Hypothalamus (tissue), 51 donors: ENCODE data around the gene ALCAM.
A peak's percentile ranks its signal among the peaks of the same experiment; 100 is the strongest.

Experiments used
- DNase-seq, 51 donors: peaks; one replicate each; lab custom pipeline; 2025; lab: John Stamatoyannopoulos, UW

ALCAM gene

DNA sequence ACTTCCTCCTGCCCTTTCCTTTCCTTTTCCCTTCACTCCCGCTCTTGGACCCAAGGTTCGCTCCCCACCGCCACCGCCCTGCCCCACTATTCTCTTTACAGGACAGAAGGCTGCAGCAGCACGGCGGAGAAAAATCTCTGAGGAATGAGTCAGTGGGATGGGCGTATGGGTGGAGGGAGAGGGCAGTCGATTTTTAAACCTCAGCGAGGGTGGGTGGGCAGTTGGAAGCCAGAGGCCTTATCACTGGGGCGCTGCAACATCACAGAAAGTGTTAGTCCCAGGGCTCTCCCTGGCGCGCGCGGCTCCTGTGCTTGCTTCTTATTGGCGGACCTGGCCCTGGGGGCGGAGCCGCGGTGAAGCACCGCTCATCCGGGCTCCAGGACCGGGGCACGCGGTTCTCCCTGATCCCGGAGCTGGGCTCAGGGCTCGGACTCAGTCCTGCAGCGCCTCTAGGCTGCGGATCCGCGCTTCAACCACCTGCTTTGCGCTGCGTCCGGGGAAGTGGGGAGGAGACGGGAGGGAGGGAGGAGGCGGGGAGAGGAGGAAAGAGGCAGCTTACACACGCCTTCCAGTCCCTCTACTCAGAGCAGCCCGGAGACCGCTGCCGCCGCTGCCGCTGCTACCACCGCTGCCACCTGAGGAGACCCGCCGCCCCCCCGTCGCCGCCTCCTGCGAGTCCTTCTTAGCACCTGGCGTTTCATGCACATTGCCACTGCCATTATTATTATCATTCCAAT is at the start of gene ALCAM:
Gene ALCAM, plus strand, starts transcription at position 584 of the 737 bp plus-strand sequence.
- peak; percentile 63 to 99 (median 96) for DNase-seq

DNA sequence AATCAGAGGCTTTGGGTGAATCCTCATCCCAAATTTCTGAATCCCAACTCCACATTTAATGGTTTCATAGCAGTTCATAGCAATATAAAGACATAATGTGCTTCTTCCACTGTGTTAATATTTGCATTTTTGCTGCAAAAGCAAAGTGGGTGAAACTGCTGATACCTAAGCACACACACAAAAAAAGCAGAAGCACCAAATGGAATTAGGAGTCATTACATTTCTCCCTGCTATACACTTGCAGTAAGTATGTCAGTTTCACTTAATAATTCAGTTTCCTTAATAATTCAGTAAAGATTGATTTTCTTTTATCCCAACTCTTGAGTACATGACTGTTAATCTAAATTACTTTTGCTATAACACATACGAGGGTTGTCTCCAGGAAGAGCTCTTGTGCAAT is 48.9 kb upstream of the ALCAM start:
- DNase-seq = no peak

DNA sequence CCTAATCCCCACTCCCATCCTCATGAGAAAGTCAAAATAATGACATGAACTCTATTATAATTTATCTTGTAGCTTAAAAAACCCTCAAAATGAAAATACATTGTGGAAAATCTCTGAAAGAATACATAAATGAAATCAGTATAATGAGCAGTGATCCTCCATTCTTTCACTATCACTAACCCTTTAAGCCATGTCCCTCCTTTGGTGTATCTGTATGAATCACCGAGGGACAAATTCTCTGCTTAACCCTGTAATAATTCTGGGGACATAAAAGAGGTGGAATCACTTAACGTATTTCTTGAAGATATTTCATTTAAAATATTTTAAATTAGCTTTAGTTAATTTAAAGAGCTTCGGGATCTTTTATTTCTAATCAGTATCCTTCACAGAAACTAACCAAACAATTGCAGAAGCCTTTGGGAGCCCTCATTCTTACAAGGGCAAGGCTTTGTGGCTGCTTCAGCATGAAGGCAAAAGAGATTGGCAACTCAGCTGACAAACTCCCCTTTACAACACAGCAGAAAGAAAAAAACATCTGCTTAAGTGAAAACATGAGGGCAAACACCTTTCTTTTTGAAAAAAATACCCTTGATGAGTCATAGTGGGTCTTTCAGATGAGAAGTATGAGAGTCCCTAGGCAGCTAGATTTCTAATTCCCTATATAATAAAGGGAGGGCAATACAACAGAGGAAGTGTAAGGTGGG is 44.0 kb upstream of the ALCAM start:
- no peak for DNase-seq

DNA sequence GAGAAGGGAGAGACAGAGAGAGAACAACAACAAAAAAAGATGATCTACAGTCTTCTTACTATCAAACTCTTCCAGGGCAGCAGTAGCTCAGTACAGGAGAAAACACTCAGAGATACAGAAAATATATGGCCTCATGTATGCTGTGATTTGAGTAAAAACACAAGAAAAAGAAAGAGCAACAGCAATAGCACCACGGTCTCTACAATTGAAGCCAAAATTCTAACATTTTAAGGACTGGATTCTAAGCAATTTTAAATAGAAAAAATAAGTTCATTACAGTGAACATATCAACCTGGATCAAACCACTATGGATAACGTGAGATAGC is 43.5 kb upstream of the ALCAM start:
- DNase-seq = no peak

DNA sequence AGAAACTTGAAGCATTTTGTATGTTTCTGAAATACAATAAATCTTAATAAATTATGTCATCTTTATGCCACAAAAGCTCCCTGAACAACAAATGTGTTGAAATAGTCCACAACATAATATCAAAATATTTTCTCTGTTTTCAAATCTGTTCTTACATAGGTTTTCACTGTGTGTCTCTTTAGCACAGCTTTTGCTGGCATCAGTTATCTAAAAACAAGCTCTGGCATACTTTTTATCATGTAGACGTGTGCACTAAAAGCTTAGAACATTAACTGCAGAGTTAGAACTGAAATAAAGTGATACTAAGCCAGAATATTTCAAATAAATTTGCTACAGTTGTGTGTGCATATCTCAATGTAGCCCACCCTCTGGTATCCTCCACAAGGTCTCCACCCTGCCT is 41.8 kb upstream of the ALCAM start:
- DNase-seq = no peak

DNA sequence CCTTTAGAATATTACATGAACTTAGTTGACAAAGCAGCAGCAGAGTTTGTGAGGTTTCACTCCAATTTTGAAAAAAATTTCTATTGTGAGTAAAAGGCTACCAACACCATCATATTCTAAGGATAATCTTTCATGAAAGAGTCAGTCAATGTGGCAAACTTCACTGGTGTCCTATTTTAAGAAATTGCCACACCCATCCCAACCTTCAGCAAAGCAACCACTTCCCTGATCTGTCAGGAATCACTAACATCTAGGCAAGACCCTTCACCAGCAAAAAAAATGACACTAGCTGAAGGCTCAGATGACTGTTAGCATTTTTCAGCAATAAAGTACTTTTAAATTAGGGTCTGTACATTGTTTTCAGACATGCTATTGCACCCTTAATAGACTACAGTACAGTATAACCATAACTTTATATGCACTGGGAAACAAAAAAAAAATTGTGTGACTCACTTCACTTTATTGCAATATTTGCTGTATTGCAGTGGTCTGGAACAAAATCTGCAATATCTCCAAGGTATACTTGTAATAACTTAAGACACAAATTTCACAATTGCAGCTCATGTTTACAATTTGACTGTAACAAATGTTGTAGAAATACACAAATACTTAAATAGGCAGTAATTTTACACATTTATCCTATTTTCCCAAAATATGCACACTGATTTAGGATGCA is 38.9 kb upstream of the ALCAM start:
- no peak for DNase-seq

DNA sequence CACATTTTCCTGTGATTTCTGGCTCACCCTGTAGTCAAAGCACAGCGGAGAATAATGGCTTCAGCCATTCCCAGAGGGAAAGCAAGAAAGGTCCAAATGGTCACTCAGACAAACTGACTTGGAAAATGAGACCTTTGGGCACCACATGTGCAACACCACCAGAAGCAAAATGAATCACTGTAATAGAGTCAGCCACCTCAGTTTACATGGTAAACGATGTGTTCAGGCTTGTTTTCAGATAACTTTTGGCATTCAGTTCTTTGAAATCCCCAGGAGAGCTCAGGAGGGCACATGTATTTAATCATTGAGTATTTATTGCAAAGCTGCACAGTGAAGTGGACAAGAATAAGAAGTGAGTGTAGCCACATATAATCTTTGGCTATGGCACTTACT is 38.4 kb upstream of the ALCAM start:
- DNase-seq = no peak

DNA sequence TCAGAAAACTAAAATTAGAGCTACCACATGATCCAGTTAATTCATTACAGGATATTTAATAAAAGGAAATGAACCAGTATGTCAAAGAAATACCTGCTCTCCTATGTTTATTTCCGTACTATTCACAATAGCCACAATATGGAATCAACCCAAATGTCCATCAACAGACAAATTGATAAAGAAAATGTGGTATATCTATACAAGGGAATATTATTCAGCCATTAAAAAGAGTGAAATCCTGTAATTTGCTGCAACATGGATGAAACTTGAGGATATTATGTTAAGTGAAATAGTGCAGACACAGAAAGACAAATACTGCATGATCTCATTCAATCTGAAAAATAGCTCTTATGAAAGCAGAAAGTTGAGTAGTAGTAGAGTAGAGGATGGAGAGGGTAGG is 33.7 kb upstream of the ALCAM start:
- no peak for DNase-seq

DNA sequence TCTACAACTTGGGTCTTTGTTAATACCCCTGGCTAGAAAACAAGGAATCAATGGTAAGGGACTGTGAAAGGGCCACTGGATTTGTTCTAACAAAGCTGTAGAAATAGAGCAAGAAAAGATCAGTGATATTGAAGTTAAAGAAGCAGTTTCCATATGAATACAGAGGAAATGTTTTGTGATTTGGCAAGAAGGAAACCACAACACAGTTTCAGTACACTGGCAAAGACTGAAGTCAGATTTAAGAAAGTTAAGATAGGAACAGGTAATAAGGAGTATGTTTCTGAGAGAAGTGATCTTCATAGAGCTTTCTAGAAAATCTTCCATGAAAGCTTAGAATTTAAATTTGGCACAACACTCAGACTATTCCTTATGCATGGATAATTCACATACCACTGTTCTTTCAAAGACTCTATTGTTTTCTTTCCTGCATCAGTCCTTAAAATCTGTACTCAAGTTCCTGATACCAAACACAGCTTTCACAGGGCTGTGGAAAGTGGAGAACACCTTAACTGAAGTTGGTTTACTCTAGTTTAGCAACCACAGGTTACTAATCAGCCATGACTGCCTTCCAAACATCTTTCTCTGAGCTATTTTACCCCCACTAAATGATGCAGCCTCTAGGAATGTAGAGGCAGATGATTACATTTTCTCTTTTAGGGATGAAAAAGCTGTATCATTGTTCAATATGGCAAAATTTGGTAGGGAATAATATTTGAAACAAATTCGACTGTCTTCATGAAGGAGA is 32.4 kb upstream of the ALCAM start:
- no peak for DNase-seq

DNA sequence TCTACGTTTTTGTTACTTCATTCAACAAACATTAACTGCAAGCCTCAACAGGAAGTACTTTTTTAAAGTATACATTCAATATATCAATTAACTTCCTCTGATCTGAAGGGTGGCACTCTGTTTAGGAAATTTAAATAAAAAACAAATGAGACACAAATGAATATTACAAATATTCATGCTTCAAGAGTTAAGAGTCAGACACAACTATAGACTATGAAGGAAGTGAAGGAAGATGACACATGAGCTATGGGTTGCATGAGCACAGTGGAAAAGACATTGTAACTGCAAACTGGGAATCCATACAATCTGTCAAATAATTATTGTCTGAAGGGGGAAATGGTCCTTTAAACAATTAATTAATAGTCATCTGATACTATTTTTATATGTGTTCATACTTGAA is 26.8 kb upstream of the ALCAM start:
- no peak for DNase-seq

DNA sequence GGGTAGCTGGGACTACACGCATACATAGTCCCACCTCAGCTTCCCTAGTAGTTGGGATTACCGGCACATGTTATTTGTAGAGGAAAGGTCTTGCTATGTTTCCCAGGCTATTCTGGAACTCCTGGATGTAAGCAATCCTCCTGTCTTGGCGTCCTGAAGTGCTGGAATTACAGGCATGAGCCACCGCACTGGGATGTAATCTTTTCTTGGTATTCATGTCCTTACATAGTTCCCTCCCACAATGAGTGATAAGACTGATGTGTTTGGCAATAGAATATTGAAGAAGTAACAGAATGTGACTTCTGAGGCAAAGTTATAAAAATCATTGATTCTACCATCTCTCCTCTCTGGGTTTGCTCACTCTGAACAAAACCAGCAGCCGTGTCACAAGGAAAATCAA is 22.7 kb upstream of the ALCAM start:
- no peak for DNase-seq

DNA sequence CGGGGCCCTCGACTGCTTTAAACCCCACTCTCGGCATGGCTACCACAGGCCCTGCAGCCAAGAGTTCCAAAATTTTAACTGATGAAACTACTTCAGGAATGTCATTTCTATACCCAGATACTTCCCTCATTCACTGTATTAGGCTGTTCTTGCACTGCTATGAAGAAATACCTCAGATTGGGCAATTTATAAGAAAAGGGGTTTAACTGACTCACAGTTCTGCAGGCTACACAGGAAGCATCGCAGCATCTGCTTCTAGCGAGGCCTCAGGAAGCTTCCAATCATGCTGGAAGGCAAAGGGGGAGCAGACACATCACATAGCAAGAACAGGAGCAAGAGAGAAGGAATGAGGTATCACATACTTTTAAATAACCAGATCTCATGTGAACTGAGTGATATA is 21.6 kb upstream of the ALCAM start:
- no peak for DNase-seq

DNA sequence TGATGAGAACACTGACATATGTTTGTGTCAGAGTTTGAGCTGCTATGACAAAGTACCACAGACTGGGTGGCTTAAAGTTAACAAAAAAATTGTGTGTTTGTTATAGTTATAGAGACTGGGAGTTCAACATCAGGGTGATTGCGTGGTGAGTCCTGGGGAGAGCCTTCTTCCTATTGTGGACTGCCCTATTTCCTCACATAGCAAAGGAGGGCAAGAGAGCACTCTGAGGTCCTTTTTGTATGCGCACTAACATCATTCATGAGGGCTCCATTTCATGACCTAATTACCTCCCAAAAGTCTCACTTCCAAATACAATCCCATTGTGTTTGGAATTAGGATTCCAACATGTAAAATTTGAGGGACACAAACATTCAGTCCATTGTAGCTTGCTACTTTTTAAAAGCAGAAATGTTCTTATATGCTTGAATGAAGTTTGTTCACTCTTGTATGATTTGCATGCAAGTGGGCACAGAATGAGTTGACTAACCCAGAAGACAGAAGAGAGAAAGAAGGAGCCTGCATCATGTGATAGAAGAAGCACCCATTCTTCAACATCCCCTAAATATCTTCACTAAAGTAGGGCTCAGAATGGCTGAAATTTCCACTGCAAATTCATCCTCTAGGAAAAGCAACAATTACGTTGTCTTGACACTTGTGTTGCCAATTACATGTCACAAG is 18.9 kb upstream of the ALCAM start:
- no peak for DNase-seq

DNA sequence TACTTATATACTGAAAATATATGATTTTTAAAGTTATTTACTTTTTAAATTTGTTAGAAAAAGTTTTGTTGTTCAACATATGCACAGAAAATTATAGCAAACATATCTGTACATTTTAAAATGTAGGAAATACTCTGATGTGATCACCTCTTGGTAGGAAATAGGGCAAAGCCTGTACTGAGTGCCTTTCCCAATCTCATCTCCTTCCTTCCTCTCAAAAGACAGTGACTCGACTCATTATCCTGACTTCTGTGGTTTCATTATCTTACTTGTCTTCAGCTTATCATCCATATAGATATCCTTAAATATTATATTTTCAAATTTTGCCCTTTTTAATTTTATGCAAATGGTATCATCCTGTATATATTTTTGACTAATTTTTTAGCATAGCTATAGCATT is 18.4 kb upstream of the ALCAM start:
- DNase-seq = no peak

DNA sequence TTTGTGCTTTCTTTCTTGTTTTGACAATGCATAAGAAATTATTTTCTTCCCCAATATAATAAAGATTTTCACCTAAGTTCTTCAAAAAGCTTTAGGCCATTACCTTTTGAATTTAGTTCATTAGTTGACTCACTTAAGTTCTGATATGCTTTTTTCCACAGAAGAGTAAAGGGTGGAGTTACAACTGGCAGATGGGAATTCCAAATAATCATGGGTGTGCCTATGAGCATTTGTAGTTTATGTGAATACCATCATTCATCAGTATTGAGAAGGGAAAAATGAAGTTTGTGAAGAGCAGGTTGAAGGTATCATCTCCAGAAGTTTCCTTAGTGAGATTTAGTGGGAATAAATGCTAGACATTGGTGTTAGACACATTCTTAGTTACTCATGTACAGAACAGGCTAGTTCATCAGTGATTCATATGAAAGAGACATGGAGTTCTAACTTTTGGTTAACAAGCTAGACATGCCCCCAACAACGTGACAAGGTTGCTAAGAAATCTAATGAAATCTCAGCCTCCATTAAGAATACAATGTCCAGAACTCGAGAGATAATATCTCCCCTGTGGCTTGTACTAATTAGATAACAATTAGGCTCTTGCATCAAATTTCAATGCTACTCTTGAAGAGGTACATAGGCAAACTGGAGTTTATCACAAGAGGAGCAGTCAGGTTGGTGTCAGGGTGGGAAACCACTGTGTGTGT is 16.9 kb upstream of the ALCAM start:
- DNase-seq = no peak

DNA sequence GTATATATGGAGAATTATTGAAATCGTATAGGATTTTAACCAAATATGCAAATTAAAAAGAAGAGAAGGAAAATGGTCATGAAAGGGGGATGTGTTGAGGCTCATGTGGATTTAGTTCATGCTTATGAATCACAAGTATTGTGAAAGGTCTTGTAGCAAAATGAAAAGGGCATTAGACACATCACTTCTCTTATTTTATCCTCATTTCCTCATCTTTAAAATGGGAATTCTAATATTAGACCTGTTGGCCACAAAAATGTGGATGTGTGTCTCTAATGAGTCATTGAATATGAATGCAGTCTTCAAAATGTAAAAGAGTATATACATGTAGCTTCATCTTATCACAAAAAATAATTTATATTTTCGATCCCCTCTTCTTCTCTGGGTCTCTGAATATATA is 14.9 kb upstream of the ALCAM start:
- no peak for DNase-seq

DNA sequence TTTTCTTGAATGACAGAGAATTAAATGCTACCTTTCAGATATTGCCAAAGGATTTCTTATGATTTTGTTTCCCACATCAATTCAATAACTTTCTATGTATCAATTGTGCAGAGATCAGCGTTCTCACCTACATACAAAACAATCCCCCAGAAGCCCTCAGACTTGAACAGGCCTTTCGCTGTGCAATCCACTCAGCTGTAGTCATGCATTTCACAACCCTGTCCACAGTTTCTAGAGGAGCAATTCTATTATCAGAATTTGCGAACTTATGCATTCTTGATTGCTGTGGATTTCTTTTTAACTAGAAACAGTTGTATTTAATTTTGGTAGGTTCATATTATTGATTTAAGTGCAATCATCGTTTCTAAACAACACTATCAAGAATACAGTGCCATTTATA is 13.7 kb upstream of the ALCAM start:
- no peak for DNase-seq

DNA sequence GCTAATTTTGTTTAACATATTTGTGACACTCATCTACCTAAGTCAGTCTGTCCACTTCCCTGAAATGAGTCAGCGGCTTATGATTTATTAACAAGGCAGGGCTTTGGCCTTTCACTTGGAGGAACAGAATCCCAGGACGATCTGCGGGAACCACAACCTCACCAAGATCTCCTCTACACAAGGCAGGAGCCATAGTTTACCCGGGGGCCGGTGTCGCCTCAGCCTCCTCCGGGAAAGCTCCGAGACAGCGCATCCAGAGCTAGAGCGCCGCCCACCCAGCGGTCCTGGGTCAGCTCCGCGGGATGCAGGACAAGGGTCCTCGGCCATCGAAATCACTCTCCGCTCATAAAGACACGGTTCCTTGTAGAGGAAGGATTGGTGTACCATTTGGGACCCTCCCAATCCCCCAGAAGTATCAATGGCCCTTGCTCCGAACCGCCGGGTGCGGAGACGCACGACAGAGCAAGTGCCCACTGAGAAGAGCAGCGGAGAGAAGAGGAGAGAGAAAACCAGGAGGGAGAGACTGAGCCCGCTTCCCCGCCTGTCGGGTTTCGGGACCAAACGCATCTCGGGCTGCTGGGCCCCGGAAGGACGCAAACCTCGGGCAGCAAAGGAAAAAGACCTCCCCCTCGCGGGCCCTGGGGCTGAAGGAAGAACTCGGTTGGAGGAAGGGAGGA is 13.1 kb upstream of the ALCAM start:
- peak in 39 of 51 donors; percentile 1 to 78 (median 20) for DNase-seq

DNA sequence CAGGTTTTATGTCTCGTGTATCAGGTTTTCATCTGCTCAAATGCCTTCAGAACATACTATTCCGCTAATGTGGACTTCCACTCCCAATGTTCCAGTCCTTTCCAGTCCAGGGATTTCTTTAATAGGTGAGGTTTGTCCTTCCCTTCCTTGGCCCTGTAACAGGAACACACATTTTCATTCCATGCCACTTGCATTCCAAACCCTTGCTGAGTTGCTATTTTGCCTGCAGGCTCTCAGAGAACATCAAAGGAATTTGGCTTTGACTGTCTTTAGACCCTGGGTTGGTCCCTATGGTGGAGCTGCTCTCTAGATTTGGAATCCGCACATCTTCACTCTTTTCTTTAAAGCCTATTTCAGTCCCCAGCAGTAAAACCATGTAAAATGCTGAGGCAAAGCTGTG is 12.3 kb upstream of the ALCAM start:
- no peak for DNase-seq
